Measurements from ENCODE around the gene MRPL16.
"Not testable (repeated sequence)": the region's sequence is repeated elsewhere in the genome, so short reads cannot be mapped to it uniquely, and the experiment has no call there.

Gene MRPL16
- total RNA-seq, result 16.1 to 60.3 (median 36.7) reads per million in 9 experiments

DNA sequence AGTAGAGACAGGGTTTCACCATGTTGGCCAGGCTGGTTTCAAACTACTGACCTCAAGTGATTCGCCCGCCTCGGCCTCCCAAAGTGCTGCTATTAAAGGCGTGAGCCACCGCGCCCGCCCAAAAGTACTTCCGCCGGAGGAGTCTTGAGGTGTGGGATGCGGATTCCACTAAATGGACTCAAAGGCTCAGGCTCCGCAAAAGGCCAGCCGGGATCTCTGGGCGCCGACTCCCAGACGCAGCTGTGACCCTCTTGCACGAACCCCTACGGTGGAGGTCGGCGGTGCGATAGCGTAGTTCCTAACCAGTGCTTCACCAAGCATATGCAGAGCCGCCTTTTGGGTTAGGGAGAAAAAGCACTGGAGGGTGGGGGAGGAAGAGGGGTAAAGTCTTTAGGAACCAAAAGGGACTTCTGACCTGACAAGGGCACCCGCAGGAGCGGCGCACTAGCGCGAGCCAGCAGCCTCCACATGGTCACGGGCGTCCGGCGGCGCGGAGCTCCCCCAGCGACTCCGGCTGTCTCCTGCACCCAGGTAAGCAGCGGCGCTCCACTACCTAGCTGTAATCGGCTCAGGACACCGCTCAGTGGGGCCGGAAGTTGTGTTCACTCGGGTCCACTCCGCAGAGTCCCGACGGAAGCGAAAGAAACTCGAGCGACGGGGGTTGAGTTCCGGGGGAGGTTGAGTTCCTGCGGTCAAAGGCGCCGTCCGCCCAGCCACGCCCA lies at the start of gene MRPL16:
MRPL16 (minus strand) TSS at position 590 of the 722 bp plus-strand sequence; CDS start at position 470, 120 bp downstream.
- H3K9me3 Mint-ChIP-seq, result no peaks in the 10 kb centered on the region
- ATAC-seq (replicated peaks) (peak; percentile 99), DNase-seq (peak; percentile 81 to 84 (median 83))
- no peaks in the 10 kb centered on the region for H3K27me3 Mint-ChIP-seq
- peak within 1 kb of the TSS; percentile 91 to 95 for H3K4me3 Mint-ChIP-seq
- peaks cover 16 to 30% of the 10 kb centered on the region in 2 donors for H3K4me1 Mint-ChIP-seq (ENCODE audit: low read depth in 2 of 2)
- peak within 1 kb of the TSS; percentile 90 to 91 for H3K27ac Mint-ChIP-seq
- peaks cover 17% of the 10 kb centered on the region for H3K36me3 Mint-ChIP-seq (ENCODE audit: insufficient read depth)

DNA sequence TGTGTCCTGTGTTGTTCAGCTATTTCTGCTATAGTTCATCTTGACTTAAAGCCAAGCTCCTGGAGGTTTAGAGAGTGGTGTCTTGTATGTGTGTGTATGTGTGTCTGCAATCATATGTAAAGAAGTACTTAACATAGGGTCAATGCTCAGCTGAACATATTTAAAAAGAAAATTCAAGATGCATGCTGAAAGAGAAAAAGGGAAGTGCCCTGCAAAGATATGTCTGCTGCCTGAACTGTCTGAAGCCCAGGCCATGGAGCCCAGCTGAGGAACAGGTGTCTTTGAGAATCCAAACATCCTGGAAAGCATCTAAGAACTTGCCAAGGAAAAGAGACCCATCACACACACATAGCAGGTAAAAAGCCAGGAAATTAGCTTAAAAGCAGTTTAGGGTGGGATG lies 49.1 kb upstream of the MRPL16 start:
- H3K4me3 Mint-ChIP-seq, result no peak overlapping the region
- no peak overlapping the region for H3K27ac Mint-ChIP-seq
- no peak for DNase-seq

DNA sequence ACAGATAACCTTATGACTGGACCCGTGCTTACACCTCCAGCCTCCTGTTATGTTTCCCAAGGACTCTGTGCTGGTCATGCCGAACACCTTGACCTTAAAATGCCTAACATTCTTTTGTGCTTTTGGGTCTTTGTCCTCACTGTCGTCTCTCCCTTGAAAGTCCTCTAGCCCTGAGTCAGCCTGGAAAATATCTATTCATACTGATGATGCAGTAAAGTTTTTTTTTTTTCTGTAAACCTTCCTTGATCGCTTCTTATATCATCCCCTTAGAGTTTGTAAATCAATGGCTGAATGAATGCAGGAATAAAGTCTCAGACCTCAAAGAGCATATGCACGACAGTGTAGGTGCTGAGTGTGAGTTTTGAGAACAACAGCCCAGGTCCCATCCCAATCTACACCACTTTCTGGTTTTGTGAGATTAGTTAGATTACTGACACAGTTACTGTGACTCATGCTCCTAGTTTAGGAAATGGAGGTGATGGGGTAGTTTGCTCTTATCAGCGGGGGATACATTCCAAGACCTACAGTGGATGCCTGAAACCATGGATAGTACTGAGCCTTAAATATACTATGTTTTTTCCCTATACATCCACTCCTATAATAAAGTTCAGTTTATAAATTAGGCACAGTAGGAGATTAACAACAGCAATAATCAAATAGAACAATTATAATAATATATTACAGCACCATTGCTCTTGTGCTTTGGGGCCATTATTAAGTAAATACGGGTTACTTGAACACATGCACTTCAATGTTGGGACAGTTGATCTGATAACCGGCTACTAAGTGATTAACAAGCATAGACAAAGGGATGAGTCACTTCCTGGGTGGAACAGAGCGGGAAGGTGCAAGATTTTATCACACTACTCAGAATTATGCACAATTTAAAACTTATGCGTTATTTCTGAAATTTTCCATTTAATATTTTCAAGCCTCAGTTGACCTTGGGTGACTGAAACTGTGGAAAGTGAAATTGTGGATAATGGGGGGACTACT lies 47.2 kb upstream of the MRPL16 start:
- H3K36me3 Mint-ChIP-seq (ENCODE audit: insufficient read depth), result no peaks in the 10 kb centered on the region
- ATAC-seq (replicated peaks) (peak; percentile 45), DNase-seq (no peak)
- H3K27ac Mint-ChIP-seq, result peak overlapping the region in 1 of 2 donors; percentile 26
- H3K9me3 Mint-ChIP-seq, result no peaks in the 10 kb centered on the region
- H3K4me1 Mint-ChIP-seq (ENCODE audit: low read depth in 2 of 2), result peaks cover 11 to 15% of the 10 kb centered on the region in 2 donors
- peak overlapping the region in 1 of 2 donors; percentile 23 for H3K4me3 Mint-ChIP-seq
- H3K27me3 Mint-ChIP-seq, result peaks cover 9 to 20% of the 10 kb centered on the region in 2 donors

More for the DNA sequence above, 49.1 kb upstream of the MRPL16 start:
- no peaks in the 10 kb centered on the region for H3K36me3 Mint-ChIP-seq (ENCODE audit: insufficient read depth)
- H3K27me3 Mint-ChIP-seq, result peaks cover 16 to 17% of the 10 kb centered on the region in 2 donors
- peaks cover 11 to 15% of the 10 kb centered on the region in 2 donors for H3K4me1 Mint-ChIP-seq (ENCODE audit: low read depth in 2 of 2)
- ATAC-seq (replicated peaks), result no peak
- no peaks in the 10 kb centered on the region for H3K9me3 Mint-ChIP-seq

DNA sequence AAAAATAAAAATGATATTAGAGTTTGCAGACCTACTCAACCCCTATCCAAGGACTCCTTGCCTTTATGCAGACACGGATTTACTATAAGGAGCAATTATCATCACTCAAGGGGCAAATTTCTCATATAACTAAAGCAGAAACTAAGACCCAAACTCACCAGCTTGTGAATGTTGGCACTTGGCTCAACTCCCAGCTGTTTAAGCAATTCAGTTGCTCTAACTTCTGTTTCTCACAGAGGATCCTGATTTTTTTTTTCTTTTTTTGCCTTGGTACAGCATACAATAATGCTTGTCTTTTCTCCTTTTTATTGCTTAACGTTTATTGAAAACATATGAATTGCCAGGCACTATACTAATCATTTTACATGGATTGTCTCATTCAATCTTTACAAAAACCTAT lies 44.3 kb upstream of the MRPL16 start:
- peaks cover 11 to 15% of the 10 kb centered on the region in 2 donors for H3K4me1 Mint-ChIP-seq (ENCODE audit: low read depth in 2 of 2)
- H3K36me3 Mint-ChIP-seq (ENCODE audit: insufficient read depth), result no peaks in the 10 kb centered on the region
- no peak for DNase-seq
- H3K27me3 Mint-ChIP-seq, result peaks cover 0 to 10% of the 10 kb centered on the region in 2 donors
- ATAC-seq (replicated peaks), result no peak
- no peak overlapping the region for H3K27ac Mint-ChIP-seq
- no peaks in the 10 kb centered on the region for H3K9me3 Mint-ChIP-seq
- no peak overlapping the region for H3K4me3 Mint-ChIP-seq

DNA sequence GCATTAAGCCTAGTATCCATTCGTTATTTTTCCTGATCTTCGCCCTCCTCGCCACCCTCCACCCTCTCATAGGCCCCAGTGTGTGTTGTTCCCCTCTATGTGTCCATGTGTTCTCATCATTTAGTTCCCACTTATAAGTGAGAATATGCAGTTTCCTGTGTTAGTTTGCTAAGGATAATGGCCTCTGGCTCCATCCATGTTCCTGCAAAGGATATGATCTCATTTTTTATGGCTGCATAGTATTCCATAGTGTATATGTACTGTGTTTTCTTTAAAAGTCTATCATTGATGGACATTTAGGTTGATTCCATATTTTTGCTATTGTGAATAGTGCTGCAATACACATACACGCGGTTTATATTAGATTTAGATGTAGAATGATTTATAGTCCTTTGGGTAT lies 40.8 kb upstream of the MRPL16 start:
- H3K4me1 Mint-ChIP-seq (ENCODE audit: low read depth in 2 of 2); DNase-seq; H3K36me3 Mint-ChIP-seq (ENCODE audit: insufficient read depth); H3K9me3 Mint-ChIP-seq; H3K27ac Mint-ChIP-seq; H3K4me3 Mint-ChIP-seq; ATAC-seq (replicated peaks): not testable (repeated sequence)
- H3K27me3 Mint-ChIP-seq, result peaks cover 10% of the 10 kb centered on the region in 2 donors

DNA sequence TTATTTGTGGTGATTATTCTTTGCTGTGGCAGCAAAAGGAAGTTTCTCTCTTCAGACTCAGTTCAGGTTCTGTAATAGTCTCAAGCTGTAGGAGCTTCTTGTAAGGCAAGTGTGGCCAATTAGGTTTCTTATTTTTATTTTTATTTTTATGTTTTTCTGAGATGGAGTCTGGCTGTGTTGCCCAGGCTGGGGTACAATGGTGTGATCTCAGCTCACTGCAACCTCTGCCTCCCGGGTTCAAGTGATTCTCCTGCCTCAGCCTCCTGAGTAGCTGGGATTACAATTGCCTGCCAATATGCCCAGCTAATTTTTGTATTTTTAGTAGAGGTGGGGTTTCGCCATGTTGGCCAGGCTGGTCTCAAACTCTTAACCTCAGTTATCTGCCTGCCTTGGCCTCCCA lies 39.0 kb upstream of the MRPL16 start:
- not testable (repeated sequence) for ATAC-seq (replicated peaks); H3K4me3 Mint-ChIP-seq; H3K4me1 Mint-ChIP-seq (ENCODE audit: low read depth in 2 of 2); H3K9me3 Mint-ChIP-seq; DNase-seq; H3K36me3 Mint-ChIP-seq (ENCODE audit: insufficient read depth); H3K27ac Mint-ChIP-seq
- H3K27me3 Mint-ChIP-seq, result peaks cover 10 to 17% of the 10 kb centered on the region in 2 donors

DNA sequence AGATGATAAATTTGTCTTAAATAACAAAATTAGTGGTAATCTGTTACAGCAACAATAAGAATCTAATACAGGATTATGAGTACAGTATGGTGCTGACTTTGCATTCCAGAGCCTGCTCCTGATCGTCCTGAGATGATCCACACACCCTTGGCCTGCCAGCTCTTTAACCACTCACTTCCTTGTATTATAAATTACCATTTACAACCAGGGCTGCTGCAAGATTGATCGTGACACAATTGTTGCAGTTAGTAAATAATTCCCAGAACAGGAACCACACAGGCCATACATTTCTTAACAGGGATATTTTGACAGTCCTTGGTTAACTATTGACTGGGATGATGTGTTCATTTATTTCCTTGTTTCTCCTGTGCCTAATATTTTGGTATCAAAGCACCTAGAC lies 38.6 kb upstream of the MRPL16 start:
- peaks cover 10 to 19% of the 10 kb centered on the region in 2 donors for H3K27me3 Mint-ChIP-seq
- H3K9me3 Mint-ChIP-seq, result no peaks in the 10 kb centered on the region
- no peak for DNase-seq
- ATAC-seq (replicated peaks), result no peak
- H3K4me3 Mint-ChIP-seq, result no peak overlapping the region
- no peaks in the 10 kb centered on the region for H3K36me3 Mint-ChIP-seq (ENCODE audit: insufficient read depth)
- no peak overlapping the region for H3K27ac Mint-ChIP-seq
- H3K4me1 Mint-ChIP-seq (ENCODE audit: low read depth in 2 of 2), result no peaks in the 10 kb centered on the region

DNA sequence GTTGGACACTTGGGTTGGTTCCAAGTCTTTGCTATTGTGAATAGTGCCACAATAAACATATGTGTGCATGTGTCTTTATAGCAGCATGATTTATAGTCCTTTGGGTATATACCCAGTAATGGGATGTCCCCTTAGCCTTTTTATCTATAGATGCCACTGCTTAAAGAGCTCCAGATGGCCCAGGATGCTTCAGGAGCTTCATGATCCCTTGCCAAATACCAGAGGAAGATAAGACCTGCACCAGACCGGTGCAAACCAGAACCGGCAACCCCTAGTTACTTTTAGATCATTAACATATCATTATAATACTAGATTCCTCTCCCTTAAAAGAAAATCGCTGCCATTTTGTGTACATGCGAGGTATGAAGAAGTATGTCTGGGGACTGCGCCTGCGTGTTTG lies 37.9 kb upstream of the MRPL16 start:
- not testable (repeated sequence) for ATAC-seq (replicated peaks); H3K4me1 Mint-ChIP-seq (ENCODE audit: low read depth in 2 of 2); H3K4me3 Mint-ChIP-seq; H3K36me3 Mint-ChIP-seq (ENCODE audit: insufficient read depth); H3K9me3 Mint-ChIP-seq; DNase-seq; H3K27ac Mint-ChIP-seq
- peaks cover 9 to 26% of the 10 kb centered on the region in 2 donors for H3K27me3 Mint-ChIP-seq

DNA sequence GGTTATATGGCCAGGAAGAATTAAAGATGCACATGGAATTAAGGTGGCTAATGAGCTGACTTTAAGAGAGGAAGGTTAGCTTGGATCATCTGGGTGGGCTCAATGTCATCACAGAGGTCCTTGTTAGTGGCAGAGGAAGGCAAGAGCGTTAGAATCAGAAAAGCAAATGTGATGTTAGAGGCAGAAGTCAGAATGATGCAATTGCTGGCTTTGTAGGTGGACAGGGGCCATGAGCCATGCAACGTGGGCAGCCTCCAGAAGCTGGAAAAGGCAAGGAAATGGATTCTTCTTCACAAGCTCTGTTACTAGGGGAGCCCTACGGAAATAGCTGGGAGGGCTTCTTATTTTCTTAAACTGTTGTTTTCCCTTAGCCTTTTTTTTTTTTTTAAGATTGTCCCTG lies 37.0 kb upstream of the MRPL16 start:
- no peak overlapping the region for H3K27ac Mint-ChIP-seq
- no peaks in the 10 kb centered on the region for H3K4me1 Mint-ChIP-seq (ENCODE audit: low read depth in 2 of 2)
- H3K36me3 Mint-ChIP-seq (ENCODE audit: insufficient read depth), result no peaks in the 10 kb centered on the region
- peaks cover 10 to 29% of the 10 kb centered on the region in 2 donors for H3K27me3 Mint-ChIP-seq
- H3K4me3 Mint-ChIP-seq, result no peak overlapping the region
- no peak for DNase-seq
- ATAC-seq (replicated peaks), result no peak
- no peaks in the 10 kb centered on the region for H3K9me3 Mint-ChIP-seq

DNA sequence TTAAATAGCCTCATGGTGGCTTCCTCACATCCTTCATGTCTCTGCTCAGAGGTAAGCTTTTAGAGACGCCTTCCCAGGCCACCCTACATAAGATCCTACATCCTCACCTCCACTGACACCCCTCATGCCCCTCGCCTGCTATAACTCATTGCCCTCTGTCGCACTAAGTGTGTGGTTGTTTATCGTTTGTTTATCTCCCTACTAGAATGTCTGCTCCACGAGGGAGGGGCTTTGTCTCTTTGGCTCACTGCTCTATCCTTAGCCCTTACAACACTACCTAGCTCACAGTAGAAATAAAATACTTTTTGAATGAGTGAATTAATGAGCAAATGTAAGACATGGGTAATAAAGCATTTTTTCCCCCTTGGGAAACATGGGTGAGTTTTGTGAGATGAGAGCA lies 36.0 kb upstream of the MRPL16 start:
- no peak for ATAC-seq (replicated peaks)
- no peak overlapping the region for H3K4me3 Mint-ChIP-seq
- H3K36me3 Mint-ChIP-seq (ENCODE audit: insufficient read depth), result no peaks in the 10 kb centered on the region
- no peaks in the 10 kb centered on the region for H3K9me3 Mint-ChIP-seq
- no peak overlapping the region for H3K27ac Mint-ChIP-seq
- H3K4me1 Mint-ChIP-seq (ENCODE audit: low read depth in 2 of 2), result no peaks in the 10 kb centered on the region
- H3K27me3 Mint-ChIP-seq, result peaks cover 10 to 29% of the 10 kb centered on the region in 2 donors
- DNase-seq, result no peak

DNA sequence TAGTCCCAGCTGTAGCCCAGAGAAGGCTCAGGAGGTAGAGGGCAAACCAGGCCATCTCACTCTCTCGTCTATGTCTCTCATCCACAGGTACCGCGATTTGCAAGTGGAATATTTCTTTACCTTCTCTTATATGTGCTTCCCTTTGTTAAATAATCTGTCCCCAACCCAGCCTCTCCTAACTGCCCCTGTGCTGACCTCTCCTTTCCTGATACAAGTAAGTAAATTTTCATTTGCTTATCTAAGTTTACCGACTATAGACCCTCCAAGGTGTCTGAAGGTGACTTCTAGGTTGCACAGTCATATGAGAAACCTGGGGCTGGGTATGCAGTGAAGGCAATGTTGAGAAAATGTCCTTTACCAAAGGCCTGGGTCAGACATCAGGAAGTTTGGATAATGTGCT lies 34.8 kb upstream of the MRPL16 start, which contains the start of gene CBLIF:
CBLIF (minus strand) TSS at position 101 of the 400 bp plus-strand sequence; CDS start at position 55, 46 bp downstream.
- Mint-ChIP-seq H3K9me3 (no peaks in the 10 kb centered on the region), H3K27me3 (peaks cover 5 to 29% of the 10 kb centered on the region in 2 donors), H3K27ac (no peak within 1 kb of the TSS), H3K4me1 (ENCODE audit: low read depth in 2 of 2) (no peaks in the 10 kb centered on the region), H3K4me3 (no peak within 1 kb of the TSS), H3K36me3 (ENCODE audit: insufficient read depth) (no peaks in the 10 kb centered on the region)
- no peak for ATAC-seq (replicated peaks)
- no peak for DNase-seq

DNA sequence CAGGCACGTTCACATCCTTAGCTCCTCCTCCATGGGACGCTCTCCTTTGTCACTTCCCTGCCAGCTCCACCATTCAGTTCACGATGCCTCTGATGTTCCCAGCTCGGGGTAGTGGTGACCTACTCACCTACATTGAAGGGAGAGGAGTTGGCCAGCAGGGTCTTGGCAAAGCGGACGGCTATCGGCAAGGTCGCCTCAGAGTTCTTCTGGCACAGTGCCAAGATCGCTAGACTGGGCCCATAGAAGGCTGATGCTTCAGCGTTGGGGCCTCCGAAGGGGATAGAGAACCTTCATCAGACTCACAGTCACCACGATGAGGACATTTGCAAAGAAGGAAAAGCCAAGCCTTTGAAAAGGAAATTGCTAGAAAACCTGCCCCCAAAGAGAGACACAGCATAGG lies 31.7 kb upstream of the MRPL16 start:
- H3K27me3 Mint-ChIP-seq, result peaks cover 15 to 36% of the 10 kb centered on the region in 2 donors
- no peak for DNase-seq
- no peak overlapping the region for H3K4me3 Mint-ChIP-seq
- no peaks in the 10 kb centered on the region for H3K36me3 Mint-ChIP-seq (ENCODE audit: insufficient read depth)
- no peak for ATAC-seq (replicated peaks)
- H3K4me1 Mint-ChIP-seq (ENCODE audit: low read depth in 2 of 2), result no peaks in the 10 kb centered on the region
- H3K27ac Mint-ChIP-seq, result no peak overlapping the region
- H3K9me3 Mint-ChIP-seq, result no peaks in the 10 kb centered on the region

DNA sequence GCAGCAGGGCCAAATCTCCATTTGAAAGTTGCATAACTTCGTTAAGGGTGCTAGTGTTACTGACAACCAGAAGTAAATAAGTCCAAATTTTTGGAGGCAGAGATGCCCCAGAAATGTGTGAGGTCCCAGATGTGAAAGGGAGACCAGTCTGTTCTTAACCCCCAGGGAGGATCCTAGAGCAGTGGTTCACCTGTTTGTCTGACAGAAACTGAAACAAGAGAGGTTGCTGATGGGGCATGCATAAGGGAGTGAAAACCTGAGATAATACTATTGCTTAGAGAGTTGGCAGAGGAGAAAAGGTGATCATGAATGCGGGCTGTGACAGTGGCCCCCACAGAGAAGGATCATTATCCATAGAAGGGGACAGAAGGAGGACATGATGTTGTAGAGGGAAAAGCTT lies 30.9 kb upstream of the MRPL16 start:
- no peaks in the 10 kb centered on the region for H3K36me3 Mint-ChIP-seq (ENCODE audit: insufficient read depth)
- peaks cover 15 to 44% of the 10 kb centered on the region in 2 donors for H3K27me3 Mint-ChIP-seq
- ATAC-seq (replicated peaks) (no peak), DNase-seq (no peak)
- no peaks in the 10 kb centered on the region for H3K4me1 Mint-ChIP-seq (ENCODE audit: low read depth in 2 of 2)
- no peak overlapping the region for H3K27ac Mint-ChIP-seq
- no peaks in the 10 kb centered on the region for H3K9me3 Mint-ChIP-seq
- no peak overlapping the region for H3K4me3 Mint-ChIP-seq

Measured in effector memory CD8-positive, alpha-beta T cell (primary cell).